RWPE2 (cell line): ENCODE data around the gene ATCAY.

Experiments used
- ATAC-seq: fragments of 200-7000 bp; cut with Tn5 transposase; 3 replicates; pipeline ENCODE4 v1.9.1; 2021; ENCODE audit warnings: low read depth
- DNase-seq: peaks from one replicate; pipeline ENCODE4 v3.0.0-alpha.2; 2020; ENCODE audit warnings: low spot score
- H3K27ac ChIP-seq: fragments of 450-650 bp; 2 replicates; pipeline ENCODE4 v1.5.1; 2017; ENCODE audit warnings: mild to moderate bottlenecking; ENCODE audit not compliant: poor library complexity, severe bottlenecking
- H3K27me3 ChIP-seq: fragments of 250-450 bp; sonication (Bioruptor Pico); 2 replicates; pipeline ENCODE4 v1.5.1; 2021; ENCODE audit warnings: mild to moderate bottlenecking, moderate library complexity; ENCODE audit not compliant: insufficient read depth, poor library complexity, severe bottlenecking
- H3K36me3 ChIP-seq: fragments of 250-450 bp; sonication (Bioruptor Pico); 2 replicates; pipeline ENCODE4 v1.5.1; 2020; ENCODE audit warnings: low read depth, mild to moderate bottlenecking, moderate library complexity
- H3K4me1 ChIP-seq: fragments of 250-450 bp; sonication (Bioruptor Pico); 2 replicates; pipeline ENCODE4 v1.5.1; 2021; ENCODE audit warnings: mild to moderate bottlenecking, moderate library complexity; ENCODE audit not compliant: insufficient read depth, poor library complexity, severe bottlenecking
- H3K4me3 ChIP-seq: fragments of 250-450 bp; sonication (Bioruptor Pico); 2 replicates; pipeline ENCODE4 v1.5.1; 2021; ENCODE audit warnings: mild to moderate bottlenecking, moderate library complexity; ENCODE audit not compliant: severe bottlenecking
- H3K9me3 ChIP-seq: fragments of 250-450 bp; sonication (Bioruptor Pico); 2 replicates; pipeline ENCODE4 v1.5.1; 2021; ENCODE audit warnings: mild to moderate bottlenecking, moderate library complexity; ENCODE audit not compliant: severe bottlenecking
- CTCF ChIP-seq: fragments of 450-650 bp; IDR thresholded peaks from one replicate; pipeline ENCODE4 v1.5.1; 2017; ENCODE audit warnings: mild to moderate bottlenecking, moderate library complexity; ENCODE audit not compliant: poor library complexity, severe bottlenecking

ATCAY gene

DNA sequence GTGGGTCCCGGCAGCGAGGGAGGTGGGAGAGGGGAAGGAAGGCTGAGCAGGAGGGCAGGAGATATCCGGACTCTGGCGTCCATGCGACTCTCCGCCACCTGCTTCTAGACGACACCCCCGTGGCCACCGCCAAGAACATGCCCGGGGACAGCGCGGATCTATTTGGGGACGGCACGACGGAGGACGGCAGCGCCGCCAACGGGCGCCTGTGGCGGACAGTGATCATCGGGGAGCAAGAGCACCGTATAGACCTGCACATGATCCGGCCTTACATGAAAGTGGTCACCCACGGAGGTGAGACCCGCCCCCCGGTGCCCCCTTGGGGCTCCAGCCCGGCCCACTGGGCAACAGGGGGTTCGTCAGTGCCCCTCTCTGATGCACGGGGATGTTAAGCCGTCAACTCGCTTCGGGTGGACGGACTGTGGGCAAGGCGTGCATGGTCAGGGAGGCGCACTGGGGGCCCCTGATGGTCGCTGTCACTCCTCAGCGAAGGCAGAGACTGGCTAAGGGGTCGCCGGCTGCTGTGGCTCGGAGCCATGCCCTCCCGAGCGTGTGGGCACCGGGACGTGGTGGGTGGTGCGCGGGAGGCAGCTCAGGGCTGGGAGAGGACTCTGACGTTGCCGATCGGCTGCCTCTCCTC lies 27.3 kb downstream of the ATCAY start:
- DNase-seq, result no peak
- no peaks in the 10 kb centered on the region for H3K36me3 ChIP-seq
- ATAC-seq, result no peak

GRCh38 chr19:3908266-3909054 lies 28.0 kb downstream of the ATCAY start:
- no peak for DNase-seq
- H3K27me3 ChIP-seq, result no peaks in the 10 kb centered on the region

More for the DNA sequence above, 27.3 kb downstream of the ATCAY start:
- Histone ChIP-seq H3K27ac (no peak overlapping the region), H3K4me1 (no peaks in the 10 kb centered on the region), H3K9me3 (peaks cover 2% of the 10 kb centered on the region), H3K4me3 (no peak overlapping the region), H3K27me3 (no peaks in the 10 kb centered on the region)
- TF ChIP-seq CTCF, result no peak

DNA sequence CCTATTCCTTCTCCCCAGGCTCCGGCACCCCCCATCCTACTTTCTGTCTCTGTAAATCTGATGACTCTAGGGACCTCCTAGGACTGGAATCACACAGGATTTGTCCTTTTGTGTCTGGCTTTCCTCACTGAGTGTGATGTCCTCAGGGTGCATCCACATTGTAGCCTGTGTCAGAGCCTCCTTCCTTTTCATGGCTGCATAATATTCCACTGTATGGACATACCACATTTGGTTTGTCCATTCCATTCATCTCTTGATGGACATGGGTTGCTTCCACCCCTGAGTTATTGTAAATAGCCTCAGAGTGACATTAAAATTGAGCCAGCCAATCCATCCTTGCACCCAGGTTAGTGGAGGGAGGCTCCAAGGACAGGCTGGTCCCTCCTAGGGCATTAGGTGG lies 29.6 kb downstream of the ATCAY start:
- no peak overlapping the region for H3K27ac ChIP-seq
- TF ChIP-seq CTCF, result no peak
- H3K27me3 ChIP-seq, result no peaks in the 10 kb centered on the region
- peaks cover 2% of the 10 kb centered on the region for H3K9me3 ChIP-seq
- H3K36me3 ChIP-seq, result no peaks in the 10 kb centered on the region
- H3K4me3 ChIP-seq, result no peak overlapping the region
- no peaks in the 10 kb centered on the region for H3K4me1 ChIP-seq
- DNase-seq (no peak), ATAC-seq (no peak)

More at GRCh38 chr19:3908266-3909054, 28.0 kb downstream of the ATCAY start:
- Histone ChIP-seq H3K27ac (no peak overlapping the region), H3K4me1 (no peaks in the 10 kb centered on the region), H3K9me3 (peaks cover 2% of the 10 kb centered on the region), H3K4me3 (no peak overlapping the region), H3K36me3 (no peaks in the 10 kb centered on the region)
- TF ChIP-seq CTCF, result no peak
- no peak for ATAC-seq

DNA sequence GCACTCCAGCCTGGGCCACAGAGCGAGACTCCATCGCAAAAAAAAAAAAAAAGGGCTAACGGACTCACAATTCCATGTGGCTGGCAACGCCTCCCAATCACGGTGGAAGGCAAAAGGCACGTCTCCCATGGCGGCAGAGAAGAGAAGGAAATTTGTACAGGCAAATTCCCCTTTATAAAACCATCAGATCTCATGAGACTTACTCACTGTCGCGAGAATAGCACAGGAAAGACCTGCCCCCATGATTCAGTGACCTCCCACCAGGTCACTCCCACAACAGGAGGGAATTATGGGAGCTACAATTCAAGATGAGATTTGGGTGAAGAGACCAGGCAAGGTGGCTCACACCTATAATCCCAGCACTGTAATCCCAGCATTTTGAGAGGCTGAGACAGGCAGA lies 33.7 kb downstream of the ATCAY start:
- no peaks in the 10 kb centered on the region for H3K36me3 ChIP-seq
- H3K9me3 ChIP-seq, result peaks cover 2% of the 10 kb centered on the region
- TF ChIP-seq CTCF, result no peak
- H3K4me1 ChIP-seq, result no peaks in the 10 kb centered on the region
- ATAC-seq, result no peak
- no peaks in the 10 kb centered on the region for H3K27me3 ChIP-seq
- no peak overlapping the region for H3K27ac ChIP-seq
- no peak overlapping the region for H3K4me3 ChIP-seq
- DNase-seq, result no peak

- no peaks in the 10 kb centered on the region for H3K27me3 ChIP-seq
- no peak overlapping the region for H3K4me3 ChIP-seq
- no peaks in the 10 kb centered on the region for H3K9me3 ChIP-seq
- no peaks in the 10 kb centered on the region for H3K36me3 ChIP-seq
- no peak for DNase-seq
- H3K4me1 ChIP-seq, result no peaks in the 10 kb centered on the region
- no peak overlapping the region for H3K27ac ChIP-seq
- TF ChIP-seq CTCF, result no peak
- no peak for ATAC-seq
These were observed 35.5 kb downstream of the ATCAY start for GRCh38 chr19:3916033-3916432.
